ENCODE measurements around the gene MYBL2. TPM values are rescaled to one million over a fixed set of nuclear protein-coding genes. Genes with fewer than 3 reads are reported as not detected.

Gene MYBL2
- polyA plus RNA-seq, 1 donor: 12.1 TPM

GRCh38 chr20:43681991-43682410, 15.1 kb downstream of the MYBL2 start:
- no peak for DNase-seq (ENCODE audit: low read depth)

- no peak for DNase-seq (ENCODE audit: low read depth)
These were observed 15.5 kb downstream of the MYBL2 start for GRCh38 chr20:43682446-43682845.

- no peak for DNase-seq (ENCODE audit: low read depth)
These were observed 19.9 kb downstream of the MYBL2 start for GRCh38 chr20:43686820-43687219.

- no peak for DNase-seq (ENCODE audit: low read depth)
These were observed 22.3 kb downstream of the MYBL2 start for GRCh38 chr20:43689165-43689564.

GRCh38 chr20:43690943-43691598, 24.2 kb downstream of the MYBL2 start:
- DNase-seq (ENCODE audit: low read depth): no peak

GRCh38 chr20:43691928-43692524, 25.1 kb downstream of the MYBL2 start:
- no peak for DNase-seq (ENCODE audit: low read depth)

GRCh38 chr20:43694763-43695162, 27.8 kb downstream of the MYBL2 start:
- no peak for DNase-seq (ENCODE audit: low read depth)

GRCh38 chr20:43695571-43695970, 28.7 kb downstream of the MYBL2 start:
- DNase-seq (ENCODE audit: low read depth): no peak

GRCh38 chr20:43699941-43700565, 33.1 kb downstream of the MYBL2 start:
- DNase-seq (ENCODE audit: low read depth): no peak

GRCh38 chr20:43700627-43701026, 33.7 kb downstream of the MYBL2 start:
- no peak for DNase-seq (ENCODE audit: low read depth)

- DNase-seq (ENCODE audit: low read depth): no peak
These were observed 35.6 kb downstream of the MYBL2 start for GRCh38 chr20:43702502-43702901.

GRCh38 chr20:43710370-43711044, 43.6 kb downstream of the MYBL2 start:
- no peak for DNase-seq (ENCODE audit: low read depth)

- no peak for DNase-seq (ENCODE audit: low read depth)
These were observed 44.3 kb downstream of the MYBL2 start for GRCh38 chr20:43711098-43711654.

- DNase-seq (ENCODE audit: low read depth): no peak
These were observed 48.1 kb downstream of the MYBL2 start for GRCh38 chr20:43715044-43715443.

- no peak for DNase-seq (ENCODE audit: low read depth)
These were observed 48.6 kb downstream of the MYBL2 start for GRCh38 chr20:43715511-43715910.

GRCh38 chr20:43716123-43716522, 49.2 kb downstream of the MYBL2 start:
- no peak for DNase-seq (ENCODE audit: low read depth)

GRCh38 chr20:43716757-43717615, 50.1 kb downstream of the MYBL2 start:
- no peak for DNase-seq (ENCODE audit: low read depth)

GRCh38 chr20:43717616-43717995, 50.7 kb downstream of the MYBL2 start:
- no peak for DNase-seq (ENCODE audit: low read depth)

GRCh38 chr20:43720007-43720406, 53.1 kb downstream of the MYBL2 start:
- DNase-seq (ENCODE audit: low read depth): no peak

GRCh38 chr20:43721097-43721428, 54.1 kb downstream of the MYBL2 start:
- no peak for DNase-seq (ENCODE audit: low read depth)

- no peak for DNase-seq (ENCODE audit: low read depth)
These were observed 54.7 kb downstream of the MYBL2 start for GRCh38 chr20:43721429-43722152.
